H1 (cell line): Measurements from ENCODE around the gene CASK. TPM values are rescaled to one million over a fixed set of nuclear protein-coding genes. Genes with fewer than 3 reads are reported as not detected.

Source experiments
- CTCF ChIA-PET: fragments of 300-600 bp; sonication (Branson Sonifier 250); formaldehyde crosslinking; loops from one replicate; lab custom pipeline; 2021; ENCODE audit not compliant: partially characterized antibody; lab: Charles Lee
- POLR2A ChIA-PET: fragments of 300-600 bp; sonication (Branson Sonifier 250); formaldehyde crosslinking; loops from one replicate; lab custom pipeline; 2021; ENCODE audit warnings: inconsistent platforms; ENCODE audit not compliant: partially characterized antibody; lab: Charles Lee
- DNase-seq, 2 experiments: peaks; one replicate each; pipeline versions ENCODE4 v3.0.0 to v3.0.0-alpha.2; 2010 to 2022; ENCODE audit warnings: low spot score in 2 of 2, low read depth in 1 of 2, mixed read lengths in 1 of 2
- FAIRE-seq: peaks from 2 replicates; lab custom pipeline; 2011; peaks lifted over from hg19 to GRCh38; lab: Jason Lieb, UNC
- H2AFZ ChIP-seq: 2 replicates; pipeline ENCODE4 v1.8.1; 2012; ENCODE audit warnings: low read length, inconsistent platforms
- H2AK5ac ChIP-seq: 2 replicates; pipeline ENCODE4 v1.6.1; 2013; ENCODE audit warnings: low read depth, low read length
- H2BK120ac ChIP-seq: replicated peaks from 2 replicates; pipeline ENCODE3; 2013; ENCODE audit warnings: low read depth, low read length, inconsistent platforms
- H2BK12ac ChIP-seq: 2 replicates; pipeline ENCODE4 v1.6.1; 2013; ENCODE audit warnings: low read depth, low read length
- H2BK15ac ChIP-seq: 2 replicates; pipeline ENCODE4 v1.6.1; 2013; ENCODE audit warnings: low read length
- H2BK20ac ChIP-seq: 2 replicates; pipeline ENCODE4 v1.6.1; 2013; ENCODE audit warnings: low read length
- H2BK5ac ChIP-seq: 2 replicates; pipeline ENCODE4 v1.6.1; 2013; ENCODE audit warnings: low read depth, low read length
- H3K14ac ChIP-seq: 2 replicates; pipeline ENCODE4 v1.6.1; 2013; ENCODE audit warnings: inconsistent platforms; ENCODE audit not compliant: insufficient read length
- H3K18ac ChIP-seq: 2 replicates; pipeline ENCODE4 v1.6.1; 2013; ENCODE audit warnings: low read length; ENCODE audit errors: extremely low read depth
- H3K23ac ChIP-seq: 2 replicates; pipeline ENCODE4 v1.6.1; 2013; ENCODE audit warnings: inconsistent platforms; ENCODE audit not compliant: insufficient read length
- H3K23me2 ChIP-seq: 2 replicates; pipeline ENCODE4 v1.6.1; 2013; ENCODE audit warnings: low read depth, low read length
- H3K27ac ChIP-seq: 2 replicates; pipeline ENCODE4 v1.6.1; 2011; ENCODE audit warnings: low read depth, low read length, inconsistent platforms
- H3K27me3 ChIP-seq, 4 experiments: replicated peaks in 1 of 4; 1 replicate in 1 of 4; 2 replicates in 3 of 4; pipeline versions ENCODE4 v1.6.1 to v1.8.1; 2011 to 2013; ENCODE audit warnings: low read length in 3 of 4, mild to moderate bottlenecking in 3 of 4, inconsistent platforms in 2 of 4, mixed read lengths in 2 of 4, moderate library complexity in 1 of 4; ENCODE audit not compliant: control insufficient read depth in 3 of 4, insufficient read depth in 3 of 4; ENCODE audit errors: extremely low read depth in 1 of 4
- H3K36me3 ChIP-seq, 4 experiments: 2 replicates each; pipeline versions ENCODE4 v1.6.1 to v1.8.1; 2011 to 2013; ENCODE audit warnings: mild to moderate bottlenecking in 4 of 4, low read length in 3 of 4, moderate library complexity in 2 of 4, control low read depth in 1 of 4, inconsistent platforms in 1 of 4; ENCODE audit not compliant: insufficient read depth in 4 of 4, control insufficient read depth in 2 of 4
- H3K4ac ChIP-seq: replicated peaks from 2 replicates; pipeline ENCODE3; 2013; ENCODE audit warnings: low read length, low read depth, mixed read lengths, inconsistent platforms; ENCODE audit not compliant: insufficient read length
- H3K4me1 ChIP-seq, 4 experiments: replicated peaks in 1 of 4; 1 replicate in 1 of 4; 2 replicates in 3 of 4; pipeline versions ENCODE4 v1.6.1 to v1.8.1; 2011 to 2013; ENCODE audit warnings: low read length in 3 of 4, inconsistent platforms in 2 of 4, mixed read lengths in 1 of 4; ENCODE audit not compliant: insufficient read depth in 4 of 4, control insufficient read depth in 3 of 4
- H3K4me2 ChIP-seq, 2 experiments: 2 replicates each; pipeline versions ENCODE4 v1.6.1 to v1.8.1; 2011 to 2013; ENCODE audit warnings: low read depth in 2 of 2, low read length in 2 of 2, control low read depth in 1 of 2, inconsistent platforms in 1 of 2, mild to moderate bottlenecking in 1 of 2; ENCODE audit not compliant: insufficient read depth in 1 of 2
- H3K4me3 ChIP-seq, 4 experiments: fragments of 200-600, 300-600 bp in 1 of 4; sonication (generic), shearing (Covaris generic), sonication (Bioruptor Twin) in 1 of 4; 2 replicates each; pipeline versions ENCODE4 v1.5.1 to v1.8.1; 2011 to 2016; ENCODE audit warnings: low read length in 4 of 4, low read depth in 3 of 4, control low read depth in 2 of 4, inconsistent platforms in 2 of 4, mild to moderate bottlenecking in 2 of 4, mixed read lengths in 1 of 4, moderate library complexity in 1 of 4; ENCODE audit not compliant: insufficient read depth in 2 of 4; ENCODE audit errors: extremely low read depth in 1 of 4
- H3K56ac ChIP-seq: replicated peaks from 2 replicates; pipeline ENCODE3; 2013; ENCODE audit warnings: low read depth, mild to moderate bottlenecking, mixed read lengths, low read length, inconsistent platforms; ENCODE audit not compliant: insufficient read length
- H3K79me1 ChIP-seq: 2 replicates; pipeline ENCODE4 v1.6.1; 2013; ENCODE audit warnings: low read depth, low read length, control low read depth
- H3K79me2 ChIP-seq, 2 experiments: 2 replicates each; pipeline versions ENCODE4 v1.6.1 to v1.8.1; 2012 to 2013; ENCODE audit warnings: low read length in 2 of 2, mild to moderate bottlenecking in 2 of 2, inconsistent platforms in 1 of 2; ENCODE audit not compliant: insufficient read depth in 2 of 2, control insufficient read depth in 1 of 2
- H3K9ac ChIP-seq, 4 experiments: replicated peaks in 1 of 4; 1 replicate in 1 of 4; 2 replicates in 3 of 4; pipeline versions ENCODE4 v1.6.1 to v1.8.1; 2011 to 2013; ENCODE audit warnings: low read depth in 3 of 4, low read length in 3 of 4, control low read depth in 2 of 4, mild to moderate bottlenecking in 2 of 4, moderate library complexity in 2 of 4, inconsistent platforms in 1 of 4; ENCODE audit errors: extremely low read depth in 1 of 4
- H3K9me3 ChIP-seq, 2 experiments: 2 replicates each; pipeline versions ENCODE4 v1.6.1 to v1.8.1; 2012 to 2013; ENCODE audit warnings: mild to moderate bottlenecking in 2 of 2, moderate library complexity in 2 of 2, control low read depth in 1 of 2, inconsistent platforms in 1 of 2, low read depth in 1 of 2, low read length in 1 of 2, mixed read lengths in 1 of 2; ENCODE audit not compliant: insufficient read depth in 2 of 2
- H4K20me1 ChIP-seq, 2 experiments: replicated peaks in 1 of 2; 2 replicates each; pipeline versions ENCODE3 to v1.8.1; 2011 to 2013; ENCODE audit warnings: inconsistent platforms in 2 of 2, low read length in 2 of 2, mild to moderate bottlenecking in 1 of 2; ENCODE audit not compliant: insufficient read depth in 2 of 2, control insufficient read depth in 1 of 2
- H4K5ac ChIP-seq: 2 replicates; pipeline ENCODE4 v1.6.1; 2013; ENCODE audit warnings: low read length, low read depth, mixed read lengths, inconsistent platforms; ENCODE audit not compliant: insufficient read length
- H4K8ac ChIP-seq: 2 replicates; pipeline ENCODE4 v1.8.0; 2013; ENCODE audit warnings: mild to moderate bottlenecking, moderate library complexity, low read length, inconsistent platforms; ENCODE audit not compliant: insufficient read depth; ENCODE audit errors: extremely low read depth
- H4K91ac ChIP-seq: replicated peaks from 2 replicates; pipeline ENCODE3; 2013; ENCODE audit warnings: low read length, mixed read lengths, inconsistent platforms; ENCODE audit not compliant: insufficient read length
- E2F6 ChIP-seq: IDR thresholded peaks from 2 replicates; pipeline ENCODE4 v1.6.1; 2012; ENCODE audit warnings: inconsistent platforms
- FOSL1 ChIP-seq: IDR thresholded peaks from 2 replicates; pipeline ENCODE4 v1.6.1; 2011; ENCODE audit warnings: mild to moderate bottlenecking, low read depth, low read length, moderate library complexity; ENCODE audit not compliant: insufficient read depth
- GABPA ChIP-seq: IDR thresholded peaks from 2 replicates; pipeline ENCODE4 v1.6.1; 2011; ENCODE audit warnings: mild to moderate bottlenecking, low read length, moderate library complexity, borderline replicate concordance; ENCODE audit not compliant: insufficient read depth
- KDM5A ChIP-seq: fragments of 200-600 bp; IDR thresholded peaks from 2 replicates; pipeline ENCODE4 v1.7.1; 2012; ENCODE audit warnings: mild to moderate bottlenecking, low read length, inconsistent platforms, mixed read lengths
- POLR2A ChIP-seq, 2 experiments: IDR thresholded peaks; 1 replicate in 1 of 2; 2 replicates in 1 of 2; pipeline ENCODE4 v1.6.1; 2011; ENCODE audit warnings: low read depth in 2 of 2, low read length in 2 of 2, mild to moderate bottlenecking in 2 of 2; ENCODE audit errors: control extremely low read depth in 1 of 2
- RFX5 ChIP-seq: IDR thresholded peaks from 2 replicates; pipeline ENCODE4 v1.6.1; 2011; ENCODE audit warnings: low read depth, low read length, improper control_type of control experiment, borderline replicate concordance
- RNF2 ChIP-seq: fragments of 200-900, 300-1000 bp; sonication (generic); IDR thresholded peaks from 2 replicates; pipeline ENCODE4 v1.7.1; 2016; ENCODE audit warnings: borderline replicate concordance, low read depth, mild to moderate bottlenecking, antibody characterized with exemption, low read length; ENCODE audit not compliant: poor library complexity, severe bottlenecking; ENCODE audit errors: missing control alignments
- SAP30 ChIP-seq: fragments of 300-600 bp; sonication (generic); IDR thresholded peaks from 2 replicates; pipeline ENCODE4 v1.7.1; 2012; ENCODE audit warnings: low read length, moderate library complexity, mild to moderate bottlenecking, inconsistent platforms; ENCODE audit not compliant: insufficient read depth, insufficient replicate concordance
- SIN3A ChIP-seq, 2 experiments: IDR thresholded peaks in 1 of 2; conservative IDR thresholded peaks in 1 of 2; 2 replicates each; pipeline ENCODE4 v1.6.1; 2011 to 2012; ENCODE audit warnings: low read length in 2 of 2, improper control_type of control experiment in 1 of 2, low read depth in 1 of 2, mild to moderate bottlenecking in 1 of 2
- SIRT6 ChIP-seq: IDR thresholded peaks from one replicate; pipeline ENCODE4 v1.7.1; 2012; ENCODE audit warnings: low read length, inconsistent platforms
- TCF12 ChIP-seq: IDR thresholded peaks from 2 replicates; pipeline ENCODE4 v1.6.1; 2011; ENCODE audit warnings: low read depth, mild to moderate bottlenecking, low read length
- WGBS, 2 experiments: shearing (Covaris generic) in 1 of 2; methylation state at CpG; one replicate each; pipeline versions ENCODE4 v1.1.6 to v1.1.7; 2013 to 2015; ENCODE audit warnings: low lambda C conversion rate in 2 of 2, mixed read lengths in 2 of 2, inconsistent platforms in 1 of 2, low coverage in 1 of 2, missing lambda C conversion rate in 1 of 2; ENCODE audit not compliant: insufficient replicate concordance in 2 of 2, insufficient coverage in 1 of 2, insufficient read length in 1 of 2; ENCODE audit errors: extremely low coverage in 1 of 2, missing lambda C conversion rate in 1 of 2; 5-methylcytosine and 5-hydroxymethylcytosine counted together
- polyA plus RNA-seq, 7 experiments: library from polyadenylated mRNA; depleted of rRNA in 3 of 7; stranded (reverse) in 5 of 7; unstranded in 2 of 7; fragments of >200 nt in 5 of 7; fragments of 200-250 nt in 2 of 7; gene quantifications; 1 replicate in 5 of 7; 2 replicates in 1 of 7; 4 replicates in 1 of 7; pipeline versions ENCODE4 v1.2.1 to v1.2.3, GENCODE V29; 2011 to 2013; ENCODE audit warnings: missing spikeins in 2 of 7, mixed read lengths in 2 of 7
- total RNA-seq: library from RNA; stranded (reverse); fragmentation: NEBNext Ultra II Directional; extraction: Animal tissue kit (Norgen Biotek cat#: 25700); gene quantifications from 2 replicates; pipeline ENCODE4 v1.2.1, GENCODE V29; 2021

Gene CASK
- total and polyA plus RNA-seq, 2 of the 8 experiments (the other 6 are each of a cell fraction or from before 2014, with no cell fraction given), result 21.6 to 55.1 TPM

DNA sequence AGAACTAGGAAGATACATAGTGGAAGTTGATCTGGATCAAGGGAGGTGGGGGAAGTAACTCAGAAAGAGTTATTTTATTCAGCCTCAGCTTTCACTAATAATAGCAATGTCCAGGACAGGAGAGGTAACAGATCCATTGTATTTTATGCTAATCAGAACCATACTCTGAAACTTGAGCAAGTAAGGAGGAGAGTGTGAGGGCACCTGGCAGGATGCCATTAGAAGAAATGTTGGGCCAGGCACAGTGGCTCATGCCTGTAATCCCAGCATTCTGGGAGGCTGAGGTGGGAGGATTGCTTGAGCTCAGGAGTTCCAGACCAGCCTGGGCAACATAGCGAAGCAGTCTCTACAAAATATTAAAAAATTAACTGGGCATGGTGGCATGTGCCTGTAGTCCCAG lies 218.3 kb downstream of the CASK start:
- Histone ChIP-seq H3K79me2 (no peaks in the 10 kb centered on the region), H3K4me3 (no peak overlapping the region), H3K56ac (no peak overlapping the region), H4K20me1 (no peaks in the 10 kb centered on the region), H2BK20ac (no peak overlapping the region), H3K9ac (no peak overlapping the region), H3K4me2 (no peak overlapping the region), H3K14ac (no peak overlapping the region), H4K8ac (no peak overlapping the region), H3K9me3 (no peaks in the 10 kb centered on the region), H3K36me3 (no peaks in the 10 kb centered on the region), H2BK5ac (no peak overlapping the region), H3K79me1 (no peaks in the 10 kb centered on the region), H3K23ac (no peak overlapping the region), H3K27ac (no peak overlapping the region), H3K27me3 (no peaks in the 10 kb centered on the region), H3K4ac (no peak overlapping the region), H2BK120ac (no peak overlapping the region), H4K91ac (no peak overlapping the region), H3K4me1 (peaks cover 0 to 3% (median 0%) of the 10 kb centered on the region in 4 experiments; a peak in 3 of 7 replicates), H2AFZ (no peak overlapping the region), H4K5ac (no peak overlapping the region), H2AK5ac (no peak overlapping the region), H2BK12ac (no peak overlapping the region), H3K18ac (no peak overlapping the region), H3K23me2 (no peaks in the 10 kb centered on the region), H2BK15ac (no peak overlapping the region)
- ChIA-PET POLR2A (no interaction called here), CTCF (no interaction called here)
- FAIRE-seq (no peak), DNase-seq (no peak)
- no peak for TF ChIP-seq SIN3A (conservative IDR thresholded peaks at IDR 0.05 in 1 of 2, IDR thresholded peaks at IDR 0.05 in 1 of 2; ENCODE audit: low read depth in 1 of 2, low read length in 2 of 2)
- TF ChIP-seq GABPA, result no peak
- no peak for TF ChIP-seq SAP30
- no peak for TF ChIP-seq FOSL1
- TF ChIP-seq E2F6, result no peak
- TF ChIP-seq KDM5A, result no peak
- no peak for TF ChIP-seq SIRT6
- no peak for TF ChIP-seq RNF2
- no peak for TF ChIP-seq POLR2A (IDR thresholded peaks at IDR 0.05; ENCODE audit: control extremely low read depth in 1 of 2, low read depth in 2 of 2, low read length in 2 of 2)
- no peak for TF ChIP-seq RFX5
- TF ChIP-seq TCF12, result no peak
- 100% methylated on average over 1 of the region's 1 CpG; no CpG with 5 or more reads in 1 of the 2 experiments for WGBS, 2 experiments
